OCI-LY7 (cell line): ENCODE measurements around the gene GYPB.
"Not testable (repeated sequence)": the region's sequence is repeated elsewhere in the genome, so short reads cannot be mapped to it uniquely, and the experiment has no call there.

ENCODE experiments used
- CTCF ChIP-seq: fragments of 200-600 bp; sonication (generic); conservative IDR thresholded peaks from 2 replicates; pipeline ENCODE4 v1.5.1; 2014; ENCODE audit warnings: mild to moderate bottlenecking, antibody characterized with exemption, low read length, moderate library complexity, mixed read lengths
- EZH2phosphoT487 ChIP-seq: fragments of 200-600 bp; sonication (generic); IDR thresholded peaks from 2 replicates; pipeline ENCODE4 v1.6.1; 2018; ENCODE audit warnings: low read depth, borderline replicate concordance, mild to moderate bottlenecking, mixed run types, antibody characterized with exemption, low read length, moderate library complexity, mixed read lengths

GRCh38 chr4:144022772-144023400 is 3.7 kb upstream of the GYPB start:
- not testable (repeated sequence) for TF ChIP-seq CTCF, EZH2phosphoT487
